ENCODE results near the gene HEPACAM. TPM values are rescaled to one million over a fixed set of nuclear protein-coding genes. Genes with fewer than 3 reads are reported as not detected.

The HEPACAM gene, protein sequence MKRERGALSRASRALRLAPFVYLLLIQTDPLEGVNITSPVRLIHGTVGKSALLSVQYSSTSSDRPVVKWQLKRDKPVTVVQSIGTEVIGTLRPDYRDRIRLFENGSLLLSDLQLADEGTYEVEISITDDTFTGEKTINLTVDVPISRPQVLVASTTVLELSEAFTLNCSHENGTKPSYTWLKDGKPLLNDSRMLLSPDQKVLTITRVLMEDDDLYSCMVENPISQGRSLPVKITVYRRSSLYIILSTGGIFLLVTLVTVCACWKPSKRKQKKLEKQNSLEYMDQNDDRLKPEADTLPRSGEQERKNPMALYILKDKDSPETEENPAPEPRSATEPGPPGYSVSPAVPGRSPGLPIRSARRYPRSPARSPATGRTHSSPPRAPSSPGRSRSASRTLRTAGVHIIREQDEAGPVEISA
- under 0.01 and 0.86 TPM in 2 replicates for total RNA-seq

DNA sequence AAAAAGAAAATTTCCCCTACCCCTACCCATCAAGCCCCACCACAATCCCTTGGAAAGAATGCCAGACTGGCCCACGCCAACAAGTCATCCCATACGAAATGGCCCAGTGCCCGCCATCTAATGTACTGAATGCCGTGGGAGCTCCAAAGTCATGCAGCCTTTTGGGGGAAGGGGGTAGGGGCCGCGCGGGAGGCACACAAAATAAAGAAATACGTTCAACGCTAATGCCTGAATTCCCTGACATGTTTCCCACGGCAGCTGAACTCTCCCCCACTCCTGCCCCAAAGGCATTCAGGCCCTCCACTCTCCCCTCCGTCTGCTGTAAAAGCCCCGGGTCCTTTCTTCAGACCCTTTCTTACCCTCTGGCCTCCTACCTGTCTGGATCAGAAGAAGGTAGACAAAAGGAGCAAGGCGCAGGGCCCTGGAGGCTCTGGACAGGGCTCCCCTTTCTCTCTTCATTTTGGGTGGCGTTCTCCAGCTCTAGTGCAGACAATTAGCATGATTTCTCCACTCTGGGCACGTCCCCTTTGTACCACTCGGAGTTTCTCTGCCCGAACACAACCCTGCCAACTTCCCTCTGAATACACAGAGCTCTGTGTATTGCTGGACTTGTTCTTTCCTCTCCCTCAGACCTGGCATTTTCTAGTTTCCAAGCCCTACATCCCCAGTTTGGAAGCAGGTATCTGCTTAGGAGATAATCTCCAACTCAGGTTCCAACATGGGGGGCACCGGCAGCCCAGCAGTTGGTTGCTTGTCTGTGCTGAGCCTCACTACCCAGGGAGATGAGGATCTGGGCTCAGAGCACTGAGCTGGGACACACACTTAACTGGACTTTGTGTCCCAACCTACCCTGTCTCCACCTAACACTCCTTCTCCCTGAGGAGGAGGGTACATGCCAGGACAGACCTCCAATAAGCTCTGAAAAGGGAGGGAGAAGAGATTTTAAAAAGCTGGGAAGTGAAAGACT lies at the start of gene HEPACAM:
HEPACAM (minus strand) TSS at position 500 of the 967 bp plus-strand sequence; CDS start at position 459, 41 bp downstream.
- DNase-seq (ENCODE audit: low read depth) = no peak
- TF ChIP-seq, protein P1, sequence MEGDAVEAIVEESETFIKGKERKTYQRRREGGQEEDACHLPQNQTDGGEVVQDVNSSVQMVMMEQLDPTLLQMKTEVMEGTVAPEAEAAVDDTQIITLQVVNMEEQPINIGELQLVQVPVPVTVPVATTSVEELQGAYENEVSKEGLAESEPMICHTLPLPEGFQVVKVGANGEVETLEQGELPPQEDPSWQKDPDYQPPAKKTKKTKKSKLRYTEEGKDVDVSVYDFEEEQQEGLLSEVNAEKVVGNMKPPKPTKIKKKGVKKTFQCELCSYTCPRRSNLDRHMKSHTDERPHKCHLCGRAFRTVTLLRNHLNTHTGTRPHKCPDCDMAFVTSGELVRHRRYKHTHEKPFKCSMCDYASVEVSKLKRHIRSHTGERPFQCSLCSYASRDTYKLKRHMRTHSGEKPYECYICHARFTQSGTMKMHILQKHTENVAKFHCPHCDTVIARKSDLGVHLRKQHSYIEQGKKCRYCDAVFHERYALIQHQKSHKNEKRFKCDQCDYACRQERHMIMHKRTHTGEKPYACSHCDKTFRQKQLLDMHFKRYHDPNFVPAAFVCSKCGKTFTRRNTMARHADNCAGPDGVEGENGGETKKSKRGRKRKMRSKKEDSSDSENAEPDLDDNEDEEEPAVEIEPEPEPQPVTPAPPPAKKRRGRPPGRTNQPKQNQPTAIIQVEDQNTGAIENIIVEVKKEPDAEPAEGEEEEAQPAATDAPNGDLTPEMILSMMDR (IDR thresholded peaks at IDR 0.05; ENCODE audit: insufficient read depth, low read depth, low read length) = no peak
- no peak within 1 kb of the TSS for H3K4me3 ChIP-seq (ENCODE audit: low read depth, low read length)

DNA sequence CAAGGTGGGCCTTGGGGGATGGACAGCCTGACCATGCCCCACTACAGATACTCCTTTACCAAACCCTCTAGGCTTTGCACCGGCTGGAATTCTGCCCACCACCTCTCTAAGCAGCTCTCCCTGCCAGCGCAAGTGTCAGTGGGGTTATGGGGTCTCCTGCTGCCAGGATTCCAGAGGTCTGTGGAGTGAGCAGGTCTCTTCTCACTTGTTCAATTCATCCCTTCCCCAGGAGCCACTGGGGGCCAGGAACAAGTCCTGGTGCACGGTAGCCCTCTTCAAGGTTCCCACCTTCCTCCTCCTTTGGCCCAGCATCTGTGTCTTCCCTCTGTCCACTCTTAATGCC lies 48.6 kb upstream of the HEPACAM start:
- no peak for DNase-seq (ENCODE audit: low read depth)
- TF ChIP-seq, protein P1 (IDR thresholded peaks at IDR 0.05; ENCODE audit: insufficient read depth, low read depth, low read length) = no peak
- H3K4me3 ChIP-seq (ENCODE audit: low read depth, low read length) = no peak overlapping the region

DNA sequence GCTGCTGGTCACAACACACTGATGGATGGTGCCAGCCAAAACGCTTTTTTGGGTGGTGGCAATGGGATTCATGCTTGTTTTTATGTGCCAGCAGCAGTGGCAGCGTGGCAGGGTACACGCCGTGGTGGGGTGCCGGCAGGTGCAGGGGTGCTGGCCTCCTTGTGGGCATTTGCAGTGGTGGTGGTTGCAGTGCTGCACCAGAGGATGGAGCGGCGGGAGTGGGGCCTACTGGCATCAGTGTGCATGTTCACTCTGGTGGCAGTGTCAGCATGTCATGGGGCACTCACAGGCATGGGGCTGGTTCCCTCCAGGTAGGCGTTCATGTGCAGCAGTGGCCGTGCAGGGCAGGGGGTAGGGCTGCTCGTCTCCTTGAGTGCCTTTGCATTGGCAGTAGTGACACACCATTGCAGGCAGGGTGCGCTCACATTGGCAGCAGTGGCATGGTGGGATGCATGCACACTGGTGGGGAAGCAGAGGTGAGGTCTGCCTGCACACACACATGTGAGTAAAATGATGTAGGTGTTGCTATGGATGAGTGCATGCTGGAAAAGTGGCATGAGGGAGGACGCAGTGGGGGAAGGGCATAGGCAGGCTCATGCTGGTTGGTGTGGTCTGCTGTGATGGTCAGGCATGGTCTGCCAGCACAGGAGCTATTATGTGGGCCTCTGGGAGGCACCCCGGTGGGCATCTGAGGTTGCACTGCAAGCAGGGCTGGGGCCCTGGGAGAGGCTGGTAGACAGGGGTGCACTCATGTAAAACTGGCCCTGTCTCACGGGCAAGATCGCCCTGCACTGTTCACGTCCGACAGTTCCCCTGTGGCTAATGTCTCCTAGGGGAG lies 48.0 kb upstream of the HEPACAM start:
- no peak overlapping the region for H3K4me3 ChIP-seq (ENCODE audit: low read depth, low read length)
- no peak for DNase-seq (ENCODE audit: low read depth)
- TF ChIP-seq, protein P1 (IDR thresholded peaks at IDR 0.05; ENCODE audit: insufficient read depth, low read depth, low read length) = no peak

DNA sequence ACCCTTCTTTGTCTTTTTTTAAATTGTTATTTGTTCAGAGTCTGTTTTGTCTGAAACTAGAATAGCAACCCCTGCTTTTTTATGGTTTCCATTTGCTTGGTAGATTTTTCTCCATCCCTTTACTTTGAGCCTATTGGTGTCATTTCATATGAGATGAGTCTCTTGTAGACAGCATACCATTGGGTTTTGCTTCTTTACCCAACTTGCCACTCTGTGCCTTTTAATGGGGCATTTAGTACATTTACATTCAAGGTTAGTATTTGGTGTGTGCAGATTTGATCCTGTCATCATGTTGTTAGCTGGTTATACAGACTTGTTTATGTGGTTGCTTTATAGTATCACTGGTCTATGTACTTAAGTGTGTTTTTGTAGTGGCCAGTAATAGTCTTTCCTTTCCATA lies 46.2 kb upstream of the HEPACAM start:
- DNase-seq (ENCODE audit: low read depth) = no peak
- TF ChIP-seq, protein P1 (IDR thresholded peaks at IDR 0.05; ENCODE audit: insufficient read depth, low read depth, low read length) = no peak

DNA sequence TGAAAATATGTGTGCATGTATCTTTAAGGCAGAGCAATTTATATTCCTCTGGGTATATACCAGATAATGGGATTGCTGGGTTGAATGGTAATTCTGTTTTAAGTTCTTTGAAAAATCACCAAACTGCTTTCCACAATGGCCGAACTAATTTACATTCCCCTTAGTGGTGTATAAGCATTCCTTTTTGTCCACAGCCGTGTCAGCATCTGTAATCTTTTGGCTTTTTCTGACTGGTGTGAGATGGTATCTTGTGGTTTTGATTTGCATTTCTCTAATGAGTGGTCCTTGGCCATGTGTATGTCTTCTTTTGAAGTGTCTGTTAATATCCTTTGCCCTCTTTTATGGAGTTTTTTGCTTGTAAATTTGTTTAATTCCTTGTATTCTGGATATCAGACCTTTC lies 42.5 kb upstream of the HEPACAM start:
- no peak overlapping the region for H3K4me3 ChIP-seq (ENCODE audit: low read depth, low read length)
- no peak for DNase-seq (ENCODE audit: low read depth)
- TF ChIP-seq, protein P1 (IDR thresholded peaks at IDR 0.05; ENCODE audit: insufficient read depth, low read depth, low read length) = no peak

More for the DNA sequence above, 46.2 kb upstream of the HEPACAM start:
- H3K4me3 ChIP-seq (ENCODE audit: low read depth, low read length) = no peak overlapping the region

DNA sequence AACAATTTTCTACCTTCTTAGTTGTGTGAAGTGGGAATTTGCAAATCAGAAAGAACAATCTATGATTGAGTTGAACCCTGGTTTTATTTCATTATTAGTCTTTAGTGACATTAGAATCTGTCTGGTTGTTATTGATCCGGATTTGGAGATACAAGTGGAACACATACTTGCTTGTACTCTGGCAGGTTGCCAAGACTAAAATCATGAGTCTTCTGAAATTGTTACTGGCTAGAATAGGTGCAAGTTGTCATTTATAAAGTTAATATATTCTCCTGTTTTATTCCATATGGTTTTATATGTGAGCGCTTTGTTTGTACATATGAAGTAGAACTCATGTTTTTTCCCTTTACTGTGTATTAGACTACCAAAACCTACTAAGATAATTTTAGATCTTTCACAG lies 41.2 kb upstream of the HEPACAM start:
- DNase-seq (ENCODE audit: low read depth) = peak; percentile 12
- TF ChIP-seq, protein P1 (IDR thresholded peaks at IDR 0.05; ENCODE audit: insufficient read depth, low read depth, low read length) = no peak
- no peak overlapping the region for H3K4me3 ChIP-seq (ENCODE audit: low read depth, low read length)

All from fibroblast of villous mesenchyme (primary cell).